Measurements from ENCODE around the gene CXXC5.
"Not testable (repeated sequence)": the region's sequence is repeated elsewhere in the genome, so short reads cannot be mapped to it uniquely, and the experiment has no call there.

The CXXC5 gene

GRCh38 chr5:139648205-139649081 lies at the start of gene CXXC5:
CXXC5 (plus strand) TSS chr5:139648349; CDS start chr5:139680524, 32,175 bp downstream.
- ATAC-seq: peak; percentile 54
- no peak within 1 kb of the TSS for H3K27ac Mint-ChIP-seq

GRCh38 chr5:139598601-139598965 lies 49.6 kb upstream of the CXXC5 start:
- H3K27ac Mint-ChIP-seq: not testable (repeated sequence)

More at GRCh38 chr5:139648205-139649081, at the start of gene CXXC5:
- Mint-ChIP-seq H3K4me1 (peaks cover 55% of the 10 kb centered on the region), H3K36me3 (peaks cover 8% of the 10 kb centered on the region), H3K9me3 (no peaks in the 10 kb centered on the region), H3K4me3 (peak within 1 kb of the TSS; percentile 93)
- DNase-seq (ENCODE audit: low spot score in 2 of 2): peak in 1 of 2 donors; percentile 76

GRCh38 chr5:139600336-139600949 lies 47.7 kb upstream of the CXXC5 start:
- no peak for ATAC-seq
- no peaks in the 10 kb centered on the region for H3K9me3 Mint-ChIP-seq
- no peak for DNase-seq (ENCODE audit: low spot score in 2 of 2)
- peaks cover 7% of the 10 kb centered on the region for H3K4me1 Mint-ChIP-seq
- H3K4me3 Mint-ChIP-seq: no peak overlapping the region
- peaks cover 66% of the 10 kb centered on the region for H3K36me3 Mint-ChIP-seq
- no peak overlapping the region for H3K27ac Mint-ChIP-seq

More at GRCh38 chr5:139598601-139598965, 49.6 kb upstream of the CXXC5 start:
- Mint-ChIP-seq H3K36me3 (peaks cover 48% of the 10 kb centered on the region), H3K4me1 (peaks cover 10% of the 10 kb centered on the region)
- not testable (repeated sequence) for DNase-seq (ENCODE audit: low spot score in 2 of 2); ATAC-seq; H3K4me3 Mint-ChIP-seq; H3K9me3 Mint-ChIP-seq

DNA sequence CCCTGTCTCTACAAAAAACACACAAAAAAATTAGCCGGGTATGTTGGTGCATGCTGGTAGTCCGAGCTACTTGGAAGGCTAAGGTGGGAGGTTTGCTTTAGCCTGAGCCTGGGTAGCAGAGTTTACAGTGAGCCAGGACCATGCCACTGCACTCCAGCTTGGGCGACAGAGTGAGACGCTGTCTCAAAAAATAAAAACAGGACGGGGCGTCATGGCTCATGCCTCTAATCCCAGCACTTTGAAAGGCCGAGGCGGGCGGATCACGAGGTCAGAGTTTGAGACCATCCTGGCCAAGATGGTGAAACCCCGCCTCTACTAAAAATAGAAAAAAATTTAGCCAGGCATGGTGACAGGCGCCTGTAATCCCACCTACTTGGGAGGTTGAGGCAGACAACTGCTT lies 46.7 kb upstream of the CXXC5 start:
- ATAC-seq: no peak
- peaks cover 68% of the 10 kb centered on the region for H3K36me3 Mint-ChIP-seq
- no peaks in the 10 kb centered on the region for H3K9me3 Mint-ChIP-seq
- H3K27ac Mint-ChIP-seq: no peak overlapping the region
- DNase-seq (ENCODE audit: low spot score in 2 of 2): no peak
- H3K4me1 Mint-ChIP-seq: peaks cover 15% of the 10 kb centered on the region
- H3K4me3 Mint-ChIP-seq: no peak overlapping the region

DNA sequence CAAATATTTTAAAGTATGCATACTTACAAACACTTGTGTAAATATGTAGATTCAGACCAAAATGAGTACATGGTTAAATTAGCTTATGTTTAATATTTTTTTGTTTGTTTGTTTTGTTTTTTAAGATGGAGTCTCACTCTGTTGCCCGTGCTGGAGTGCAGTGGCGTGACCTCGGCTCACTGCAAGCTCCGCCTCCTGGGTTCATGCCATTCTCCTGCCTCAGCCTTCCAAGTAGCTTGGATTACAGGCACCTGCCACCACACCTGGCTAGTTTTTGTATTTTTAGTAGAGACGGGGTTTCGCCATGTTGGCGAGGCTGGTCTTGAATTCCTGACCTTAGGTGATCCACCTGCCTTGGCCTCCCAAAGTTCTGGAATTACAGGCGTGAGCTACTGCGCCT lies 46.2 kb upstream of the CXXC5 start:
- peaks cover 74% of the 10 kb centered on the region for H3K36me3 Mint-ChIP-seq
- not testable (repeated sequence) for ATAC-seq

DNA sequence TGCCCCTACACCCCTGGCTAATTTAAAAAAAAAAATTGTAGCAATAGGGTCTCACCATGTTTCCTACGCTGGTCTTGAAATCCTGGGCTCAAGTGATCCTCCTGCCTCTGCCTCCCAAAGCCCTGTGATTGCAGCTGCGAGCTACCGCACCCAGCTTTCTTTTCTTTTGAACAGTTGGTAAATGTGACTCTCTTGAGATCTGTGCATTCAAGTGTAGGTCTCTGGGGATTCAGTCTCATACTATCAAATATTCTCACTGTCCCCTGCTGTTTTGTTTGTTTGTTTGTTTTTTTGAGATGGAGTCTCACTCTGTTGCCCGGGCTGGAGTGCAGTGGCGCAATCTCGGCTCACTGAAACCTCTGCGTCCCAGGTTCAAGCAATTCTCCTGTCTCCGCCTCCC lies 42.3 kb upstream of the CXXC5 start:
- peak overlapping the region; percentile 88 for H3K27ac Mint-ChIP-seq
- H3K9me3 Mint-ChIP-seq: no peaks in the 10 kb centered on the region
- H3K4me1 Mint-ChIP-seq: peaks cover 15% of the 10 kb centered on the region
- no peak for ATAC-seq
- H3K4me3 Mint-ChIP-seq: no peak overlapping the region
- H3K36me3 Mint-ChIP-seq: peaks cover 94% of the 10 kb centered on the region
- no peak for DNase-seq (ENCODE audit: low spot score in 2 of 2)

More for the DNA sequence above, 46.2 kb upstream of the CXXC5 start:
- H3K4me3 Mint-ChIP-seq; DNase-seq (ENCODE audit: low spot score in 2 of 2); H3K9me3 Mint-ChIP-seq: not testable (repeated sequence)
- Mint-ChIP-seq H3K4me1 (peaks cover 14% of the 10 kb centered on the region), H3K27ac (peak overlapping the region; percentile 63)

DNA sequence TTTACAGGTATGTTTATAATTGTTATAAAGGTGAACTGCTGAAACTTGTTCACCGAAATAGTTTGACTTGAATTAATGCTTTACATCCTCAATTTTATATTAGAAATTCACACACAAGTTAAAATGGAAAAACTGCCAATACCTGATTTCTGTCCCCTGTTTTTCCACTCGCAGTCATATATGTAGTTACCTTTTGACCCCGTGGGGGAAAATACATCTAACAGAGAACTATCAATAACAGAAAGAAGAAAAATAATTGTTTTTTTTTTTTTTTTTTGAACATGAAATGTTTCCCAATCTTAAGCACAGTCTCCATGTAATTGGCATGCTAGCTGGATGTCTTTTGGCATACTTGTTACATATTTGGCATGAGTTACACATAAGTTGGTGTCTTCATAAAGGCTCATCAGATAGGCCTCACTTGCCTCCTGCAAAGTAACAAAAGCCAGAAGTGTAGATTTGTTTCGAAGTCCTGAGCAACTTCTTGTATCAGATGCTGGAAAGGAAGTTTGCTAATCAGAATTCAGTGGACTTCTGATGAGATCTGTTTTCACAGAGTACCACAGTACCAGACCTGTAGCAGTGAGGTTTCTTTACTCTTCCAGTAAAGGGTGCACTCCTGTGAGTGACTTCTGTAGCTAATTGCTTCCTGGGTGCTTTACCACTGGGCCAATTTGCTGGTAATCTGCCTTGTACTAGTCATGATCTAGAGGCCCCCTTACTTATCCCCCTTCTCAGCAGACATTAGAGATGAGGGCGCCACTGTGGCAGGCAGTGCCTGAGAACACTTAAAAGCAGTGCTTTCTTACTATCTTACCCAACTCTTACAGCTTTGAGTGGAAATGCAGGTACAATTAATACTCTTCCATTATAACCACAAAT lies 36.2 kb upstream of the CXXC5 start:
- Mint-ChIP-seq H3K9me3 (no peaks in the 10 kb centered on the region), H3K4me1 (peaks cover 13% of the 10 kb centered on the region), H3K36me3 (peaks cover 94% of the 10 kb centered on the region)

GRCh38 chr5:139619861-139620260 lies 28.3 kb upstream of the CXXC5 start:
- Mint-ChIP-seq H3K27ac (peak overlapping the region; percentile 29), H3K9me3 (no peaks in the 10 kb centered on the region), H3K36me3 (peaks cover 98% of the 10 kb centered on the region), H3K4me1 (no peaks in the 10 kb centered on the region), H3K4me3 (no peak overlapping the region)
- DNase-seq (ENCODE audit: low spot score in 2 of 2): no peak
- no peak for ATAC-seq

More for the DNA sequence above, 36.2 kb upstream of the CXXC5 start:
- DNase-seq (ENCODE audit: low spot score in 2 of 2) (no peak), ATAC-seq (peak; percentile 76)
- H3K4me3 Mint-ChIP-seq: no peak overlapping the region
- H3K27ac Mint-ChIP-seq: peak overlapping the region; percentile 49

DNA sequence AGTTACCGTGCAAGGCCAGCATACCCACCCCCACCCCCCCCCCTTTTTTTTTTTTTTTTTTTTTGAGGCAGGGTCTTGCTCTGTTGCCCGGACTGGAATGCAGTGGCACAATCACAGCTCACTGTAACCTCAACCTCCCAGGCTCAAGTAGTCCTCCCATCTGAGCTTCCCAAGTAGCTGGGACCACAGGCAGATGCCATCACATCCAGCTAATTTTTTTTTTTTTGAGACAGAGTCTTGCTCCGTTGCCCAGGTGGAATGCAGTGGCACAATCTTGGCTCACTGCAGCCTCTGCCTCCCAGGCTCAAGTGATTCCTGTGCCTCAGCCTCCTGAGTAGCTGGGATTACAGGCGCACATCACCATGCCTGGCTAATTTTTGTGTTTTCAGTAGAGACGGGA lies 22.8 kb upstream of the CXXC5 start:
- ATAC-seq; H3K4me3 Mint-ChIP-seq; H3K27ac Mint-ChIP-seq; DNase-seq (ENCODE audit: low spot score in 2 of 2); H3K9me3 Mint-ChIP-seq: not testable (repeated sequence)
- H3K4me1 Mint-ChIP-seq: peaks cover 10% of the 10 kb centered on the region
- H3K36me3 Mint-ChIP-seq: peaks cover 98% of the 10 kb centered on the region

DNA sequence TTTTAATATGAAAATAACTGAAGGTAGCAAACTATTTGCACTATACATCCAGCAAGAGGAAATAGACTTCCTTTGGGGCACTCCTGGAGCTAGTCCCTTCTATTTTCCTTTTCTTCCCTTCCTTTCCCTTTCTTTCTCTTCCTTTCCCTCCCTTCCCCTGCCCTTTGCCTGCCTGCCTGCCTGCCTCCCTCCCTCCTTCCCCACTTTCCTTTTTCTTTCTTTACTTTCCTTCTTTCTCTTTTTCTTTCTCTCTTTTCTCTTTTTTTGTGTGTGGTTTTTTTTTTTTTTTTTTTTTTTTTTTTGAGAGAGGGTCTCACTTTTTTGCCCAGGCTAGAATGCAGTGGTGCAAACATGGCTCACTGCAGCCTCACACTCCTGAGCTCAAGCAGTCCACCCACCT lies 17.3 kb upstream of the CXXC5 start:
- H3K36me3 Mint-ChIP-seq: peaks cover 86% of the 10 kb centered on the region
- H3K9me3 Mint-ChIP-seq: no peaks in the 10 kb centered on the region
- peaks cover 36% of the 10 kb centered on the region for H3K4me1 Mint-ChIP-seq
- H3K4me3 Mint-ChIP-seq: no peak overlapping the region
- no peak for ATAC-seq
- DNase-seq (ENCODE audit: low spot score in 2 of 2): no peak
- H3K27ac Mint-ChIP-seq: peak overlapping the region; percentile 10

GRCh38 chr5:139631520-139632165 lies 16.5 kb upstream of the CXXC5 start:
- DNase-seq (ENCODE audit: low spot score in 2 of 2) (no peak), ATAC-seq (no peak)
- H3K4me1 Mint-ChIP-seq: peaks cover 43% of the 10 kb centered on the region
- H3K36me3 Mint-ChIP-seq: peaks cover 86% of the 10 kb centered on the region
- no peak overlapping the region for H3K27ac Mint-ChIP-seq
- H3K4me3 Mint-ChIP-seq: no peak overlapping the region
- H3K9me3 Mint-ChIP-seq: no peaks in the 10 kb centered on the region

DNA sequence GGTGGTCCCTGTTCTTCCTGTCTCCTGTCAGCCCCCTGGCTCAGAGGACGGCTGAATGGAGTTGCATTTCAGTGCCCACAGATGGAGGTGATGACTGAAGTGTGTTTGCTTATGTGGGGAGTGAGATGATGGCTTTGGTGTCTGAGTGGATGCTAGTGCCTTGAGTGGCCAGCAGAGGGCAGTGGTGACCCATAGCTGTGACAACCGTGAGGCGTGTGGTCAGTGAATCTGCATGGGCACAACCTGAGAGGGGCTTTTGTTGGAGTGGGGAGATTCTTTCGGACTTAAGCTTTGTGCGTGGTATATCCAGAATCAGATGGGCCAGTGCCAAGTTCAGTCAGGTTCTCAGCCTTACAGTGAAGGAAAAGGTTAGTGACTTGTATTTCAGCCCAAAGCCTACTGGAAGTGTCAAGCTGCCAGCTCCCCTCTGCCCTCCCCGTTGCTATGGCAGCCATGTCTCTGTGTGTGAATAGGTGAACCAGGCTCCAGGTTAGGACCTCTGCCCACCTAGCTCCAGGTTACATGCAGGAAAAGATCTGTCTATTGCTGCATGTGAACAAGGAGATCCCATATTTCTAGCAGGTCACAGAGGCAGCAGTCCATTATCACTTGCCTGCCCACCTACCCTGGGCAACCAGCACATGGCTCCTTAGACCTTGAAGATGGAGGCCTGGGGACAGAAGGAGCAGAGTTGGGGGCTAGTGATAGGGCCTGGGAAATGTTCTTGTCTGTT lies 14.7 kb upstream of the CXXC5 start:
- peak; percentile 39 for ATAC-seq
- no peaks in the 10 kb centered on the region for H3K9me3 Mint-ChIP-seq
- peaks cover 77% of the 10 kb centered on the region for H3K36me3 Mint-ChIP-seq
- peaks cover 46% of the 10 kb centered on the region for H3K4me1 Mint-ChIP-seq
- peak overlapping the region; percentile 11 for H3K27ac Mint-ChIP-seq
- peak in 1 of 2 donors; percentile 81 for DNase-seq (ENCODE audit: low spot score in 2 of 2)
- H3K4me3 Mint-ChIP-seq: no peak overlapping the region

DNA sequence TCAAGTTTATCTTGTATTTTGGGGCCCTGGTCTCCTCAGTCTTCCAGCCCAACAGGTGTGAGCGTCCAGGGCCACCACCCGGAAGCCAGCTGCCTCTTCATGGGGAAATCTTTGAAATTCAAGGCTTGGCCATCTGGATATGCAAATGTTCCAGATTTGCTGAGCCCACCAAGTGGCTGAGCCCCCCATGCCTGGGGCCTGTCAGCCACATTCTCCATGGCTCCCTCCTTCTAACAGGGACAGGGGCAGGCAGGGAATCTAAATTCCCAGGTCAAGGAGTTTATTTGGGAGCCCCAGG lies 14.2 kb upstream of the CXXC5 start:
- H3K4me1 Mint-ChIP-seq: peaks cover 51% of the 10 kb centered on the region
- DNase-seq (ENCODE audit: low spot score in 2 of 2) (no peak), ATAC-seq (no peak)
- no peak overlapping the region for H3K4me3 Mint-ChIP-seq
- H3K27ac Mint-ChIP-seq: peak overlapping the region; percentile 11
- peaks cover 77% of the 10 kb centered on the region for H3K36me3 Mint-ChIP-seq
- no peaks in the 10 kb centered on the region for H3K9me3 Mint-ChIP-seq

DNA sequence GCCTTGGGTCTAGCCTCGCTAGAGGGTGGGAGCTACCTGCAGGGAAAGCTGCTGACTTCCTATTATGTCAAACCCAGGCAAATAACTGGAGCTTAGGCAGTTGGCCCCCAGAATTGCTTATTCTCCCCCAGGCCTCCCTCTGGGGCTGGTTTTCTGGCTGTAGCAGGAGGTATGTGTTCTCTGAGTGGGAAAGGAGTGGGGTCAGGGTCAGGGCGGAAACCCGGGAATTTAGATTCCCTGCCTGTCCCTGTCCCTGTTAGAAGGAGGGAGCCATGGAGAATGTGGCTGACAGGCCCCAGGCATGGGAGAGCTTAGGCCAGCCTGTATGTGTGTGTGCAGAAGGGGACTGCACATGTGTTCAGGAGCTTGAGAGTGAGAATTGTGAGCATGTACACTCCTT lies 13.6 kb upstream of the CXXC5 start:
- no peak for DNase-seq (ENCODE audit: low spot score in 2 of 2)
- H3K36me3 Mint-ChIP-seq: peaks cover 72% of the 10 kb centered on the region
- H3K4me3 Mint-ChIP-seq: no peak overlapping the region

More for the DNA sequence above, 13.6 kb upstream of the CXXC5 start:
- no peak for ATAC-seq
- H3K27ac Mint-ChIP-seq: peak overlapping the region; percentile 96
- H3K4me1 Mint-ChIP-seq: peaks cover 54% of the 10 kb centered on the region
- H3K9me3 Mint-ChIP-seq: no peaks in the 10 kb centered on the region

Measured in stimulated activated effector memory CD8-positive, alpha-beta T cell treated with anti-CD3 and anti-CD28 coated beads, Interleukin-12 subunit alpha, Interleukin-12 subunit beta, amount 100 ng/mL, for 72 hours (primary cell).